Measurements from ENCODE around the gene METTL6. TPM values are rescaled to one million over a fixed set of nuclear protein-coding genes. Genes with fewer than 3 reads are reported as not detected.
"Not testable (repeated sequence)": the region's sequence is repeated elsewhere in the genome, so short reads cannot be mapped to it uniquely, and the experiment has no call there.

Gene METTL6
- total RNA-seq, 1 experiment from 2014 or later: 18.9 TPM

- TF ChIP-seq CTCF (IDR thresholded peaks at IDR 0.05; ENCODE audit: insufficient read depth in 1 of 2, low read depth in 1 of 2, low read length in 1 of 2, severe bottlenecking in 1 of 2, unreplicated experiment in 1 of 2): no peak
- Mint-ChIP-seq H3K9me3 (ENCODE audit: unreplicated experiment) (no peaks in the 10 kb centered on the region), H3K27ac (ENCODE audit: unreplicated experiment) (no peak overlapping the region), H3K27me3 (ENCODE audit: insufficient read depth, unreplicated experiment) (no peaks in the 10 kb centered on the region), H3K4me1 (ENCODE audit: low read depth, unreplicated experiment) (no peaks in the 10 kb centered on the region), H3K4me3 (ENCODE audit: unreplicated experiment) (no peak overlapping the region), H3K36me3 (ENCODE audit: insufficient read depth, unreplicated experiment) (no peaks in the 10 kb centered on the region)
- Histone ChIP-seq H3K4me1 (no peaks in the 10 kb centered on the region), H3K36me3 (ENCODE audit: control insufficient read depth, insufficient read depth, low read length) (no peaks in the 10 kb centered on the region), H3K4me3 (ENCODE audit: low read depth, low read length) (no peak overlapping the region), H3K9me3 (no peaks in the 10 kb centered on the region), H3K27me3 (replicated peaks; ENCODE audit: control insufficient read depth, insufficient read depth, low read length) (no peaks in the 10 kb centered on the region)
- POLR2A ChIA-PET: no interaction called here
- DNase-seq: no peak
- intact Hi-C loops (cut with micrococcal nuclease; ENCODE audit: unreplicated experiment): loop anchor here (10.0 kb wide), 1 partner anchor 297 kb away; no protein-coding TSS in a partner anchor
- CTCF ChIA-PET: no interaction called here
- no TSS peak for BruUV-seq (replicated peaks)
Measured at GRCh38 chr3:15401936-15402335, 25.4 kb downstream of the METTL6 start.

GRCh38 chr3:15399970-15400369 lies 27.4 kb downstream of the METTL6 start:
- no peaks in the 10 kb centered on the region for H3K9me3 ChIP-seq
- Mint-ChIP-seq H3K4me1 (ENCODE audit: low read depth, unreplicated experiment) (no peaks in the 10 kb centered on the region), H3K27me3 (ENCODE audit: insufficient read depth, unreplicated experiment) (no peaks in the 10 kb centered on the region), H3K4me3 (ENCODE audit: unreplicated experiment) (no peak overlapping the region), H3K36me3 (ENCODE audit: insufficient read depth, unreplicated experiment) (no peaks in the 10 kb centered on the region), H3K9me3 (ENCODE audit: unreplicated experiment) (no peaks in the 10 kb centered on the region), H3K27ac (ENCODE audit: unreplicated experiment) (no peak overlapping the region)
- H3K4me1 ChIP-seq: no peaks in the 10 kb centered on the region
- intact Hi-C loops (cut with micrococcal nuclease; ENCODE audit: unreplicated experiment): loop anchor here (10.0 kb wide), 1 partner anchor 295 kb away; no protein-coding TSS in a partner anchor
- BruUV-seq (replicated peaks): no TSS peak
- ChIA-PET POLR2A (no interaction called here), CTCF (interaction anchor here (1.1 kb wide), 1 partner anchor 120 kb away, joined by 3 read pairs; no protein-coding TSS in a partner anchor)
- no peak for DNase-seq
- no peaks in the 10 kb centered on the region for H3K27me3 ChIP-seq (replicated peaks; ENCODE audit: control insufficient read depth, insufficient read depth, low read length)
- TF ChIP-seq CTCF (IDR thresholded peaks at IDR 0.05; ENCODE audit: insufficient read depth in 1 of 2, low read depth in 1 of 2, low read length in 1 of 2, severe bottlenecking in 1 of 2, unreplicated experiment in 1 of 2): no peak
- H3K4me3 ChIP-seq (ENCODE audit: low read depth, low read length): no peak overlapping the region
- H3K36me3 ChIP-seq (ENCODE audit: control insufficient read depth, insufficient read depth, low read length): no peaks in the 10 kb centered on the region

- not testable (repeated sequence) for DNase-seq; H3K27me3 Mint-ChIP-seq (ENCODE audit: insufficient read depth, unreplicated experiment)
Measured at GRCh38 chr3:15398731-15399133, 28.6 kb downstream of the METTL6 start.

GRCh38 chr3:15393252-15393651 lies 34.1 kb downstream of the METTL6 start:
- H3K27ac Mint-ChIP-seq (ENCODE audit: unreplicated experiment); H3K4me3 ChIP-seq (ENCODE audit: low read depth, low read length); H3K27me3 Mint-ChIP-seq (ENCODE audit: insufficient read depth, unreplicated experiment); H3K9me3 Mint-ChIP-seq (ENCODE audit: unreplicated experiment); POLR2A ChIA-PET; H3K4me1 Mint-ChIP-seq (ENCODE audit: low read depth, unreplicated experiment); H3K27me3 ChIP-seq (replicated peaks; ENCODE audit: control insufficient read depth, insufficient read depth, low read length); H3K36me3 Mint-ChIP-seq (ENCODE audit: insufficient read depth, unreplicated experiment); intact Hi-C loops (cut with micrococcal nuclease; ENCODE audit: unreplicated experiment); H3K4me1 ChIP-seq; H3K9me3 ChIP-seq; H3K36me3 ChIP-seq (ENCODE audit: control insufficient read depth, insufficient read depth, low read length); BruUV-seq (replicated peaks); CTCF ChIA-PET; DNase-seq; H3K4me3 Mint-ChIP-seq (ENCODE audit: unreplicated experiment): not testable (repeated sequence)

More at GRCh38 chr3:15398731-15399133, 28.6 kb downstream of the METTL6 start:
- H3K9me3 ChIP-seq; CTCF ChIA-PET; intact Hi-C loops (cut with micrococcal nuclease; ENCODE audit: unreplicated experiment); BruUV-seq (replicated peaks); H3K4me1 ChIP-seq; H3K36me3 Mint-ChIP-seq (ENCODE audit: insufficient read depth, unreplicated experiment); H3K27ac Mint-ChIP-seq (ENCODE audit: unreplicated experiment); H3K4me3 Mint-ChIP-seq (ENCODE audit: unreplicated experiment); H3K4me3 ChIP-seq (ENCODE audit: low read depth, low read length); H3K4me1 Mint-ChIP-seq (ENCODE audit: low read depth, unreplicated experiment); H3K27me3 ChIP-seq (replicated peaks; ENCODE audit: control insufficient read depth, insufficient read depth, low read length); POLR2A ChIA-PET; H3K36me3 ChIP-seq (ENCODE audit: control insufficient read depth, insufficient read depth, low read length); H3K9me3 Mint-ChIP-seq (ENCODE audit: unreplicated experiment): not testable (repeated sequence)
